ENCODE results near the gene UTS2. TPM values are rescaled to one million over a fixed set of nuclear protein-coding genes. Genes with fewer than 3 reads are reported as not detected.
A peak's percentile ranks its signal among the peaks of the same experiment; 100 is the strongest.

The UTS2 gene
- total and polyA plus RNA-seq, 3 experiments from 2014 or later = 0.27 to 10.0 TPM; not detected in 1

GRCh38 chr1:7871136-7871535 is 18.3 kb upstream of the UTS2 start:
- no peak for DNase-seq
- Mint-ChIP-seq H3K4me3 (no peak overlapping the region), H3K27me3 (peaks cover 9 to 13% of the 10 kb centered on the region in 2 donors), H3K36me3 (peaks cover 0 to 5% (median 0%) of the 10 kb centered on the region in 3 donors), H3K27ac (no peak overlapping the region), H3K4me1 (no peaks in the 10 kb centered on the region), H3K9me3 (no peaks in the 10 kb centered on the region)
- no peak overlapping the region for H3K4me3 ChIP-seq (ENCODE audit: low read length)
- ChIA-PET CTCF (no interaction called here), POLR2A (no interaction called here)
- H3K36me3 ChIP-seq (ENCODE audit: insufficient read depth, low read length) = no peaks in the 10 kb centered on the region
- no peaks in the 10 kb centered on the region for H3K27me3 ChIP-seq (ENCODE audit: insufficient read depth, low read length, poor library complexity, severe bottlenecking)
- no peak overlapping the region for H3K27ac ChIP-seq (ENCODE audit: low read depth, low read length)
- H3K4me1 ChIP-seq (ENCODE audit: insufficient read depth, low read length) = no peaks in the 10 kb centered on the region
- no peaks in the 10 kb centered on the region for H3K9me3 ChIP-seq (ENCODE audit: low read length)

DNA sequence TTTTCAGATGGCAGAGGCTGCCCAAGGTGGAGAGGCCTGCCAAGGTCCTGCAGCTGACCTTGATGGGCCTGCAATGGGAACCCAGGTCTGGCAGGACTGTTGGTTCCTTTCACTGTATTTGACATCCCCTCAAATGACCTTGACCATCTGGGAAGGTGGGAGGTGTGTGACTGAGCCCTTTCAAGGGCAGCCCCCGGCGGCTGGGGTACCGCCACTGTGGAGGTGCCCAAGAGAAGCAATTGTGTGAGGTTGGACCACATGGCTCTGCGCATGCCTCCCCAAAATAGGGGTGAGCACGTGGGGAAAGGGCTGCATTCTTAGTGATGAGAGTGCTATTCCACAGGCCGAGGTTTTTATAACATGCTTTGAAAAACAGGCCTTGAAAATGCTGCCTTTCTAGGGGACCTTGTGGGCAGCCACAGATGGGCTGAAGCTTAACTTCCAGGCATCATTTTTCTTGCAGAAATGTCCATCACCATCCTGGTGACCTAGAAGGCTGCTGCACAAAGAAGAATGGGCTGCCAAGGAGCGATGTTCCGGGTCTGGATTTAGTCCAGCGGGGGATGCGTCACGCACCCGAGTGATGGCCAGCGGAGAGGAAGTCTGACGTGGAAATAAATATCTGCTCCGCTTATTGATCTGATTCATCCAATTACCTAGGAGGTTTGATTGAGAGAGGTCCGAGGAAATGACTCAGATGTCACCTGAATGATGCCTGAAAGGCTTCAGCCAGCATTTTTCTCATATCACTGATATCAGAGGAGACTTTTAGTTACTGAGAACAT is 16.5 kb upstream of the UTS2 start:
- H3K4me3 Mint-ChIP-seq = no peak overlapping the region
- ChIA-PET CTCF (no interaction called here), POLR2A (no interaction called here)
- no peak for DNase-seq
- peaks cover 5 to 9% of the 10 kb centered on the region in 2 donors for H3K27me3 Mint-ChIP-seq
- Histone ChIP-seq H3K4me1 (ENCODE audit: insufficient read depth, low read length) (no peaks in the 10 kb centered on the region), H3K4me3 (ENCODE audit: low read length) (no peak overlapping the region), H3K9me3 (ENCODE audit: low read length) (no peaks in the 10 kb centered on the region), H3K36me3 (ENCODE audit: insufficient read depth, low read length) (no peaks in the 10 kb centered on the region), H3K27me3 (ENCODE audit: insufficient read depth, low read length, poor library complexity, severe bottlenecking) (no peaks in the 10 kb centered on the region), H3K27ac (ENCODE audit: low read depth, low read length) (no peak overlapping the region)
- no peak overlapping the region for H3K27ac Mint-ChIP-seq
- no peaks in the 10 kb centered on the region for H3K4me1 Mint-ChIP-seq
- no peaks in the 10 kb centered on the region for H3K9me3 Mint-ChIP-seq
- H3K36me3 Mint-ChIP-seq = peaks cover 0 to 5% (median 0%) of the 10 kb centered on the region in 3 donors

DNA sequence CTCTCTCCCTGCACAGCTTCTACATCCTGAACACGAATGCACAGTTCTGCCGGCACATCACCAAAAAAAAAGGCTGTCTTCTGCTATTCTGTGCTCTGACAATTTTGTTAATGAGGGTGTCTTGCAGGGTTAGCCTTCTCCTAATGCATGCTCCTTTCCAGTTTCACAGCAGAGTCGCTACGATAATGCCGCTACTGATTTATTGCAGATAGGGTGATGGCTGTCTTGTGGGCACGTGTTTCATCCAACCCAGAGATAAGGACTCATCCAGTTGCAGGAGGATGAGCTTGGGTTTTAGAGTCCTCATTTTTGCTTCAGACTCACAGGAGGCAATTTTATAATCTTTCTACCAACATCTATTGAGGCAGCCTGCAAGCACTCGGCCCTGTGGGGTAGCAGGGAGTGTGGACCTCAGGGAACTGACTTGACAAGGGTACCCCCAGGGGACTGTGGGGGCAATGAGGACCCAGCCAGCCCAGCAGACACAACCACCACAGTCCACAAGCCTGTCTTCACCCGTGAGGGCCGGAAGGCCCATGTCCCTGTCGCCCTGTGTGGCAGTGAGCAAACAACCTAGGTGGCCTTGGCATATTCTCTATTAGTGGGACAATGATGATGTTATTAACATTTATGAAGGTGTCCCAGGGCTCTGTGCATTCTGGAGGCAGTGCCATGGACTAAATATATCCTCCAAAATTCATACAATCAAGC is 15.4 kb upstream of the UTS2 start:
- Histone ChIP-seq H3K36me3 (ENCODE audit: insufficient read depth, low read length) (no peaks in the 10 kb centered on the region), H3K9me3 (ENCODE audit: low read length) (no peaks in the 10 kb centered on the region), H3K27ac (ENCODE audit: low read depth, low read length) (no peak overlapping the region), H3K4me1 (ENCODE audit: insufficient read depth, low read length) (no peaks in the 10 kb centered on the region), H3K27me3 (ENCODE audit: insufficient read depth, low read length, poor library complexity, severe bottlenecking) (no peaks in the 10 kb centered on the region), H3K4me3 (ENCODE audit: low read length) (no peak overlapping the region)
- H3K4me1 Mint-ChIP-seq = no peaks in the 10 kb centered on the region
- peaks cover 0 to 2% (median 0%) of the 10 kb centered on the region in 3 donors for H3K36me3 Mint-ChIP-seq
- H3K27ac Mint-ChIP-seq = no peak overlapping the region
- ChIA-PET POLR2A (no interaction called here), CTCF (no interaction called here)
- peaks cover 2 to 5% of the 10 kb centered on the region in 2 donors for H3K27me3 Mint-ChIP-seq
- H3K4me3 Mint-ChIP-seq = no peak overlapping the region
- H3K9me3 Mint-ChIP-seq = no peaks in the 10 kb centered on the region
- DNase-seq = no peak

- H3K36me3 Mint-ChIP-seq = no peaks in the 10 kb centered on the region
- H3K4me3 ChIP-seq (ENCODE audit: low read length) = no peak overlapping the region
- no peaks in the 10 kb centered on the region for H3K4me1 Mint-ChIP-seq
- DNase-seq = no peak
- ChIA-PET POLR2A (no interaction called here), CTCF (no interaction called here)
- H3K9me3 ChIP-seq (ENCODE audit: low read length) = no peaks in the 10 kb centered on the region
- H3K27me3 Mint-ChIP-seq = peaks cover 1 to 3% of the 10 kb centered on the region in 2 donors
- no peak overlapping the region for H3K27ac ChIP-seq (ENCODE audit: low read depth, low read length)
- H3K27me3 ChIP-seq (ENCODE audit: insufficient read depth, low read length, poor library complexity, severe bottlenecking) = no peaks in the 10 kb centered on the region
- H3K9me3 Mint-ChIP-seq = no peaks in the 10 kb centered on the region
- no peaks in the 10 kb centered on the region for H3K36me3 ChIP-seq (ENCODE audit: insufficient read depth, low read length)
- H3K4me1 ChIP-seq (ENCODE audit: insufficient read depth, low read length) = no peaks in the 10 kb centered on the region
- no peak overlapping the region for H3K27ac Mint-ChIP-seq
- no peak overlapping the region for H3K4me3 Mint-ChIP-seq
These were observed 13.1 kb upstream of the UTS2 start for GRCh38 chr1:7865978-7866377.

- no peaks in the 10 kb centered on the region for H3K4me1 ChIP-seq (ENCODE audit: insufficient read depth, low read length)
- CTCF ChIA-PET = no interaction called here
- Mint-ChIP-seq H3K27me3 (peaks cover 1 to 3% of the 10 kb centered on the region in 2 donors), H3K27ac (no peak overlapping the region), H3K4me3 (no peak overlapping the region), H3K4me1 (no peaks in the 10 kb centered on the region), H3K9me3 (no peaks in the 10 kb centered on the region), H3K36me3 (no peaks in the 10 kb centered on the region)
- no peaks in the 10 kb centered on the region for H3K9me3 ChIP-seq (ENCODE audit: low read length)
- POLR2A ChIA-PET = no interaction called here
- no peaks in the 10 kb centered on the region for H3K36me3 ChIP-seq (ENCODE audit: insufficient read depth, low read length)
- DNase-seq = no peak
- no peak overlapping the region for H3K4me3 ChIP-seq (ENCODE audit: low read length)
- H3K27me3 ChIP-seq (ENCODE audit: insufficient read depth, low read length, poor library complexity, severe bottlenecking) = no peaks in the 10 kb centered on the region
- no peak overlapping the region for H3K27ac ChIP-seq (ENCODE audit: low read depth, low read length)
These were observed 11.0 kb upstream of the UTS2 start for GRCh38 chr1:7863756-7864328.

DNA sequence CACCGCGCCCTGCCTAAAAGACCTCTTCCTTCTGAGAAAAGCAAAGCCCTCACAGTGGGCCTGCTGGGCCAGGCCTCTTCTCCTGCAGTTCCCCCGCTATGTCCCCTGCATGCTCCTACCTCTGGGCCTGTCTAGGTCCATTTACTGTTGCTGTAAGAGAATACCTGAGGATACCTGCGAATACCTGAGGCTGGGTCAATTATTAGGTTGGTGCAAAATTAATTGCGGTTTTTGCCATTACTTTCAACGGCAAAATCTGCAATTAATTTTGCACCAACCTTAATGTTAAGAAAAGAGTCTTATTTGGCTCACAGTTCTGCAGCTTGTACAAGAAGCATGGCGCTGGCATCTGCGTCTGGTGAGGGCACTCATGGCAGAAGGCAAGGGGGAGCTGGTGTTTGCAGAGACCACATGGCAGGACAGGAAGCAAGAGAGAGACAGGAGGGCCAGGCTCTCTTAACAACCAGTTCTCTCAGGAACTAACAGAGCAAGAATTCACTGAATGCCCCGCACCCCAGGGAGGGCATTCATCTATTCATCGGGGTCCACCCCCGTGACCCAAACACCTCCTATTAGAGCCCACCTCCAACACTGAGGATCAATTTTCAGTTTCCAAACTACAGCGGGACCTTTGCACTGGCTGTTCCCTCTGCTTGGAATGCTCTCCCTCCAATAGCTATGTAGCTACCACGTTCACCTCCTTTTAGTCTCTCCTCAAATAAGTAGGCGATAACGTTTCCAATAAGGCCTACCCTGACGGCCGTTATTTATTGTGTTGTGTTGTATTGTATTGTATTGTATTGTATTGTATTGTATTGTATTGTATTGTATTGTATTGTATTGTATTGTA is 9.6 kb upstream of the UTS2 start:
- Mint-ChIP-seq H3K36me3 (no peaks in the 10 kb centered on the region), H3K27me3 (peaks cover 0 to 1% of the 10 kb centered on the region in 2 donors), H3K9me3 (no peaks in the 10 kb centered on the region), H3K27ac (no peak overlapping the region), H3K4me3 (no peak overlapping the region), H3K4me1 (no peaks in the 10 kb centered on the region)
- H3K27me3 ChIP-seq (ENCODE audit: insufficient read depth, low read length, poor library complexity, severe bottlenecking) = no peaks in the 10 kb centered on the region
- H3K36me3 ChIP-seq (ENCODE audit: insufficient read depth, low read length) = no peaks in the 10 kb centered on the region
- no peak for DNase-seq
- H3K9me3 ChIP-seq (ENCODE audit: low read length) = no peaks in the 10 kb centered on the region
- ChIA-PET CTCF (no interaction called here), POLR2A (no interaction called here)
- H3K4me1 ChIP-seq (ENCODE audit: insufficient read depth, low read length) = no peaks in the 10 kb centered on the region
- no peak overlapping the region for H3K27ac ChIP-seq (ENCODE audit: low read depth, low read length)
- no peak overlapping the region for H3K4me3 ChIP-seq (ENCODE audit: low read length)

DNA sequence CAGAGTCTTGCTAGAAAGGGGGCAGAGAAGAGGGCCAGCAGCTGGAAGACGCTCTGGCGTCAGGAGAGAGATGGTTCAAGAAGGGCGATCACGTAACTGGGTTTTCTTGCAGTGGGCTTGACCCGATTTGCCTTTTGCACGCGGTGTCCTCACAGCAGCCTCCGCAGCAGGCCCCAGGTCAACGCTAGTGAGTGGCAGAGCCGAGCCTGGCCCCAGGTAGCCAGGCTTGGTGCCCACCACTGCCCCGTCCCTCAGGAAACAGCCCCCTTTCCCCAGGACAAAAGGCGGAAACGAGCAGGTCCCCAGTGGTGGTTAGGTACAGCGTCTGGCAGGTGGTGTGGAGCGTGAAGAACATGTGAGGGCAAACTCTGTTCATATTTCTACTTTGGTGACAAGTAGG is 8.6 kb upstream of the UTS2 start:
- Mint-ChIP-seq H3K36me3 (no peaks in the 10 kb centered on the region), H3K27ac (no peak overlapping the region), H3K9me3 (no peaks in the 10 kb centered on the region), H3K4me1 (peaks cover 0 to under 1% (median 0%) of the 10 kb centered on the region in 3 donors), H3K27me3 (peaks cover 0 to 1% of the 10 kb centered on the region in 2 donors), H3K4me3 (no peak overlapping the region)
- Histone ChIP-seq H3K27me3 (ENCODE audit: insufficient read depth, low read length, poor library complexity, severe bottlenecking) (no peaks in the 10 kb centered on the region), H3K27ac (ENCODE audit: low read depth, low read length) (no peak overlapping the region), H3K4me3 (ENCODE audit: low read length) (no peak overlapping the region), H3K4me1 (ENCODE audit: insufficient read depth, low read length) (no peaks in the 10 kb centered on the region), H3K9me3 (ENCODE audit: low read length) (no peaks in the 10 kb centered on the region), H3K36me3 (ENCODE audit: insufficient read depth, low read length) (no peaks in the 10 kb centered on the region)
- ChIA-PET CTCF (no interaction called here), POLR2A (no interaction called here)
- no peak for DNase-seq

- no peak overlapping the region for H3K4me3 ChIP-seq (ENCODE audit: low read length)
- no peaks in the 10 kb centered on the region for H3K27me3 ChIP-seq (ENCODE audit: insufficient read depth, low read length, poor library complexity, severe bottlenecking)
- peaks cover 0 to 6% (median 5%) of the 10 kb centered on the region in 3 donors for H3K4me1 Mint-ChIP-seq
- H3K27ac Mint-ChIP-seq = peak overlapping the region in 1 of 8 donors; percentile 54
- H3K9me3 Mint-ChIP-seq = no peaks in the 10 kb centered on the region
- H3K27ac ChIP-seq (ENCODE audit: low read depth, low read length) = no peak overlapping the region
- H3K4me3 Mint-ChIP-seq = no peak overlapping the region
- peaks cover 0 to 1% of the 10 kb centered on the region in 2 donors for H3K27me3 Mint-ChIP-seq
- H3K9me3 ChIP-seq (ENCODE audit: low read length) = no peaks in the 10 kb centered on the region
- ChIA-PET CTCF (no interaction called here), POLR2A (no interaction called here)
- no peaks in the 10 kb centered on the region for H3K36me3 ChIP-seq (ENCODE audit: insufficient read depth, low read length)
- no peaks in the 10 kb centered on the region for H3K36me3 Mint-ChIP-seq
- no peak for DNase-seq
- no peaks in the 10 kb centered on the region for H3K4me1 ChIP-seq (ENCODE audit: insufficient read depth, low read length)
These were observed 7.3 kb upstream of the UTS2 start for GRCh38 chr1:7860130-7860529.

All from CD8-positive, alpha-beta memory T cell (primary cell).